ENCODE measurements around the gene CRLF3.
"Not testable (repeated sequence)": the region's sequence is repeated elsewhere in the genome, so short reads cannot be mapped to it uniquely, and the experiment has no call there.

The CRLF3 gene

GRCh38 chr17:30735206-30735605, 89.3 kb downstream of the CRLF3 start:
- not testable (repeated sequence) for DNase-seq

GRCh38 chr17:30734153-30734552, 90.3 kb downstream of the CRLF3 start:
- not testable (repeated sequence) for DNase-seq

Measured in NCI-H2029 (cell line).